Measurements from ENCODE around the gene METRN.

Gene METRN

DNA sequence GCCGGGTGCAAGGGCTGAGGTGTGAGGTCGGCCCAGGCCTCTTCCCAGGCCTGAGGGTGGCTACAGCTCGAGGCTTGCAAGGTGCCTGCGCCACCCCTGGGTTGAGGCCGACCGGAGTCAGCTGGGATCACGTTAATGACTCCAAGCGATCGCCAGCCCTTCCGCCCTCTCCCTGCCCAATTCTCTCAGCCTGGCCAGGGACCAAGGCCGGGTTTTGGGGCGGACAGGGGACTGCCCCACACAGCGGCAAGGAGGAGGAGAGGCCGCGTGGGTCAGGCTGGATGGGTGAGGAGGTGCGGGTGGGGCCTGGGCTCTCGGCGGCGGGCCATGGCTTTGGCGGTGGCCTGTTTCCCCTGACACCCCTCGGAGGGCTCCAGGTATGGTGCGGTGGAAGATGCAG, 21.6 kb upstream of the METRN start:
- no peak for DNase-seq

DNA sequence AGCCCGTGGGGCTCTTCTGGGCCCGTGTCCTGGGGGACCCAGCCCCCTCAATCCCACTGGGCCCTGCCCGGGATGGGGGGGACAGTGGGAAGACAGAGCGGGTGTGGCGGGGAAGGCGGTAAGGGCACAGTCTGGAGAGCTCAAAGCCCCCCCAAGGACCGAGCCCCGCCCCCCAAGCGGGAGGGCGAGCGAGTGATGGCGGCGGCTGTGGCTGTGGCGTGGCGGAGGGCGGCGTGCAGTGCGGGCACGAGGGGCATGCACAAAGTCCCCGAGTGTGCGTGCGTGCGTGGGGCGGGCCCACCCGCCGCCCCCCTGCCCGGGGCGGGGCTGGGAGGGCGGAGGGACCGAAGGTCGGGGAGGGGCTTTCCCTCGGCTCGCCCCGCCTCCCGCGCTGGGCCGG, 21.2 kb upstream of the METRN start:
- DNase-seq = no peak

DNA sequence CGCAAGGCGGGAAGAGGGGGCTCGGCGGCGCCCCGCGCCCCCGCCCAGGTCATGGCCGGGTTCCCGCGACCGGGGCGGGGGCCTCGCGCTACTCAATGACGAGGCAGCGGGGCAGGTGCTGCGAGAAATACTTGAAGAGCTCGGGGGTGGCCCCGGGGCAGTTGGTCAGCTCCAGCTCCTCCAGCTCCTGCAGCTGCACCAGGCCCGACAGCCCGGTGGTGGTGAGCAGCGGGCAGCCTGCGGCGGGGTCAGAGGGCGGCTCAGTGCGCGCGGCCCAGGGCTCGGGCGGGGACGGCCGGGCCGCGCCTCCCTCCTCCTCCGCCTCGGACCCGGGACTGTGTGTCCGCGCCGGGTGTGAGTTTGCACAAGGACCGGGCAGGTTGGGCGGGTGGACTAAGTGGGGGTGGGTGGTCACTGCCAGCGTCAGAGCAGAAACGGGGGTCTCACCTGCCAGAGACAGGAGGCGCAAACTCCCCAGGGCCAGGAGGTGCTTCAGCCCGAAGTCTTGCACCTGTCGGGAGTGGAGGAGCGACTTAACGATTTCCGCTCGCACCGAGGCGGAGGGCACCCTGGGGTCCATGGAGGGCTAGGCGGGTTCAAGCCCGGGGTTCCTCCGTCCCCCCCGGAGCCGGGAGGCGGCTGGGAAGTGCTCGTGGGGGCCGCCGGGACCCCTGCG, 20.6 kb upstream of the METRN start:
- no peak for DNase-seq

DNA sequence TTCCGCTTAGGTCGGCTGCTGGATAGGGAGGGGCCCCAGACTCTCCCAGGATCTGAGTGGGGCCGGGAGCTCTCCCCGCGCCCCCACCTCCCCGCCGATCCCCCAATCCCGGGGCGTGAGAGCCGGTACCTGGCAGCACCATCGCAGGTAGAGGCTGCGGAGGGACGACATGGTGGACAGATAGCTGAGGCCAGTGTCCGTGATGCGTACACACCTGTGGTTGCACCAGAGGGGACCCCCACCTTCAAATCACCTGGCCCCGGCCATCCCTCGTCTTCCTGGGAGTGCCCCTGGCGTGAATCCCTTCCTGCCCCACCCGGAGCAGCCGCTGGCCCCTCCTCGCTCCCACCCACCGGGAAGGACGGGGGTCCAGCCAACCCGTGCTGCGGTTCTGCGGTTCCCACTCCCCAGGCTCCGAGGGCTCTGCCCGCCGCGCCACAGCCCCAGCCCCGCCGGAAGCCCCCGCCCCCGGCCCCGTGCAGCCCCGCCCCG, 20.0 kb upstream of the METRN start:
- DNase-seq = no peak

DNA sequence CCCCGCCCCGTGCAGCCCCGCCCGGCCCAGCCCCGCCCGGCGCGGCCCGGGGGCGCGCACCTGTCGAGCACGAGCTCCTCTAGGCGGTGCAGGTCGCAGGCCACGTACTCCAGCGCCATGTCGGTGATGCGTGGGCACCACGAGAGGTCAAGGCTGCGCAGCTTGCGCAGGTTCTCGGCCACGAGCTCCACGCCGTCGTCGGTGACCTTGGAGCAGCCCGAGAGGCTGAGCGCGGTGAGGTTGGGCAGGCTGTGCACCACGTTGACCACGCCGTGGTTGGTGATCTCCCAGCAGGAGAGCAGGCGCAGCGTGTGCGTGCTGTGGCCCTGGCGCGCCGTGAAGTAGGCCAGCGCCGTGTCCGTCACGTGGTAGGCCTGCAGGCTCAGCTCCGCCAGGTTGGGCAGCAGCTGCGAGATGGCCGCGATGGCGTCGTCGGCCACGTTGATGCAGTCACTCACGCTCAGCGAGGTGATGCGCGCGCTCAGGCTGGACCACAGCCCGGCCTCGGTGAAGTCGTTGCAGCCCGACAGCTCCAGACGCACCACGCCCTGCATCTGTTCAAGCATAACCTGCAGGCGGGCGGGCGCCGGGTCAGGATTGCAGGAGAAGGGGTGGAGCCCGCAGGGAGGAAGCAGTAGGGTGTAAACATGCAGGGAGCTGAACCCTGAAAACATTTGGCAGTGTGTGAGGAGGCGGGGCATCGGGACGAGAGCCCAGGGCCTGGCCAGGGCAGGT, 19.4 kb upstream of the METRN start:
- DNase-seq = peak; percentile 78

- no peak for DNase-seq
Observed at GRCh38 chr16:698911-699671, 15.8 kb upstream of the METRN start.

DNA sequence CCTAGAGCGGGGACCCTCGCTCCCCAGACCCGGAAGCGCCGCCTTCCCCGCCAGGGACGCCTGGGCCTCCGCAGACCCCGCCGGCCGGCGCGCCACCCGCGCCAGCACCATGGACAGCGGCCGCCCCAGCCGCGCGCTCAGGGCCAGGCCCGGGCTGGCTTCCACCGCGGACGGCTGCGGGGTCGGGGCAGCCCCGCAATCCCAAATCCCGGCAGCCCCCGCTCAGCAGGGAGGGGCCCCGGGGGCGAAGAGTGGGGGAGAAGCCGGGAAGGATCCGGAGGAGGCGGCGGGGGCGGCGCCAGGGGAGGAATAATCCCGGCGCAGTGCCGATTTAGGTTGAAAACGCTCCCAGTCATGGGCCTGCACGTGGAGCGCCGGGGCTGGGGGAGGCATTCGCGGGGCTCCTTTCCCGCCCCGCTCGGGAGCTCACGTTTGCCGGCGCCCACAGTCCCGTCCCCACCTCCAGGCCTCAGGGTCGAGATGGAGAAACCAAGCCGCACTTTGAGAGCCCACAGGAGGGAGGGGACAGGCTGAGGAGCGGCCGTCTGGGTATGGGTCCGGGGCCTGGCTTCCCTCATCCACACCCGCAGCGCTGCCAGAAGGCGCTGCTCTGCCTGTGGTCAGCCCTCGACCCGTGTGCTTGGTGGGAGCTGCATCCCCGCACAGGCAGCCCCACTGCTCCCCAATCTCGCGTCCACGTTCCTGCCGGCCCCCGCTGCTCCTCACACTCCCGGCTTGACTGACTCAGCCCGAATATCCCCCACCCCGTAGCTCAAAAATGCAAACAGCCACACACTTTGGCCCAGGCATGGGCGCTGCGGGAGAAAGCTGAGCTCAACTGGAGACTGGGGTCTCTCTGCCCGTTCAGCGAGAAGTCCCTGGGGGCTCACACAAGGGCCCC, 14.0 kb upstream of the METRN start:
- DNase-seq = peak; percentile 61

GRCh38 chr16:702341-702740, 12.6 kb upstream of the METRN start:
- no peak for DNase-seq

GRCh38 chr16:703406-703805, 11.5 kb upstream of the METRN start:
- DNase-seq = no peak

DNA sequence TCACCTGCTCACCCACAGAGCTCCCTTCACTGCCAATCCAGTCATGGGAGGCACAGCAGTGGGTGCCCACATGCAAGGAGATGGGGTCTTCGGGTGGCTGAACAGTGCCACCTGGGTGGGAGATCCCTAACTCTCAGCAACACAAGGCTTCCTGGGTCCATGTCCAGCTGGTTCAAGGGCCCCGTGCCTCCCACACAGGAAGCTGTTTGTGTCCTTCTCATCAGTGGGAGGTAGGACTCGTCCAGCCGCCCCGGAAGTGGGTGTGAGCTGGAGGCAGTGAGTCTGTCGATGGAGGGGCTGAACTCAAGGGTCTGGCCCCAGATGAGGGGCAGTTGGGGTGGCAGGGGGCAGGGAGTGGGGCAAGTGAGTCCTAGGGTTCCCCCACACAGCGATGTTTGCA, 10.9 kb upstream of the METRN start:
- DNase-seq = no peak

GRCh38 chr16:704552-705380, 10.2 kb upstream of the METRN start:
- no peak for DNase-seq

DNA sequence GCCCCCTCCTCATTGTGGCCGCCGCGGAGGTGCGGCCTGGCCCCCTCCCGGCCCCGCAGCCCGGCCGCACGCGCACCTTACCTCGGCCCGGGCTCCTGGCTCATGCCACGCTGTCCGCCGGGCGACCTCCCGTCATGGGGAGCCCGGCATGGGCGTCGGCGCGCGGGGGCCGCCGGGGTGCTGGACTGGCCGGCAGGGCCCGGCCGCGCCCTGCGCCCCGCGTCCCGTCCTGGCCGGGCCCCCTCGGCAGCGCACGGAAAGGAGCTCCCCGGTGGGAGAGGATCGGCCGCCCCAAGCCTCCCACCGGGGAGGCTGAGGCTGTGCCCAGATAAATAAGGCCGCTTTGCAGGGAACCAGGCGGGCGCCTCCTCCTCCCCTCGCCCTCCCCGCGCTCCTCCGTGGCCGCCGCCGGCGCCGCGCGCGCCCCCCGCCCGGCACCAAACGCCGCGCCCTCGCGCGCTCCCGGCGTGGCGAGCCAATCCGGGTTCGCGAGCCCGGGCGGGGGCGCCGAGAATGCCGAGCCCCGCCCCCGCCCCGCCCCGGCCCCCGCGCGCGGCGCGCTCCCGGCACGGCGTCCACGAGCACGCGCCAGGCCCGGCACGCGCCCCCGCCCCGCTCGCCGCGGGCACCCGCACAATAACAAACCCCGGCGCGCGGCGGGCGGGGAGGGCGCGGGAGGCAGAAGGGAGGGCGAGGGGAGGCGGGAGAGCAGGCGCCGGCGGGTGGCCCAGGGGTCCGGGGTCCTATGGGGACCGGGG, 9.3 kb upstream of the METRN start, which contains the start of gene FBXL16:
TSS of gene FBXL16 (minus strand) at position 371 of the 758 bp plus-strand sequence. CDS start 8,396 bp downstream, outside the sequence.
- no peak for DNase-seq

- DNase-seq = no peak
Observed at GRCh38 chr16:706189-707061, 8.5 kb upstream of the METRN start.

DNA sequence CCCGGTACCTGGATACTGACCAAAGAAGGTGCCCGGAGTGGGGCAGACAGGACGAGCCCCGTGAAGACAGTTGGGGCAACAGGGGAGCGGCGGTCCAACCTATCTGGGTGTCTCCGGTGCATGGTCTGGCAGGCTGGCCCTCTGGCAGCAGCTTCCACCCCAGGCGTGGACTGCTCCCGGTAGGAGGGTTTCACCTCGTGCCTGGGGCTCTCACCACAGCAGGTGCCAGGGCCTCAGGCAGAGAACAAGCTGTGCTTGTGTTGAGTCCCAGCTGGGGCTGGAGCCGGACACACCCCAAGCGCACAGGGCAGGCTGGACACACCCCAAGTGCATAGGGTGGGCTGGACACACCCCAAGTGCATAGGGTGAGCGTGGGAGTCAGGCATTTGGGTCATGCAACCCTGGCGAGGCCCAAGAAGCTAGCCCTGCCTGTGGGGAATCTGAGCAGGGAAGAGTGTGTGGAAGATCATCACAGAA, 7.8 kb upstream of the METRN start:
- DNase-seq = no peak

DNA sequence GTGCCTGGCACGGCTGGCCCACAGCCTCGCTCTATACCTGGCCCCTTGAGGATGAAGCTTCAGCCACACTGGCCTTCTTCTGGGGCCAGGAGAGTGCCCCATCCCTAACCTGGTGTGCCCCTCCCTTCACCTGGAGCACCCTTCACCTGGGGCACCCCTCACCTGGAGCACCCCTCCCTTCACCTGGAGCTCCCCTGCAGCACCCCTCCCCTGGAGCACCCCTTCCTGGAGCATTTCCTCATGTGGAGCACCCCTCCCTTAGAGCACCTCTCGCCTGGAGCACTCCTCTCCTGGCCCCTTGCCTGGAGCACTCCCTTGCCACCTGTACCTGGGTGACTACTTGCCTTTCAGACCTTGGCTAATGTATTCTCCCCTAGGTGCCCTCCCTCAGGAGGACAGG, 6.9 kb upstream of the METRN start:
- DNase-seq = no peak

- no peak for DNase-seq
Observed at GRCh38 chr16:708959-709358, 6.0 kb upstream of the METRN start.

DNA sequence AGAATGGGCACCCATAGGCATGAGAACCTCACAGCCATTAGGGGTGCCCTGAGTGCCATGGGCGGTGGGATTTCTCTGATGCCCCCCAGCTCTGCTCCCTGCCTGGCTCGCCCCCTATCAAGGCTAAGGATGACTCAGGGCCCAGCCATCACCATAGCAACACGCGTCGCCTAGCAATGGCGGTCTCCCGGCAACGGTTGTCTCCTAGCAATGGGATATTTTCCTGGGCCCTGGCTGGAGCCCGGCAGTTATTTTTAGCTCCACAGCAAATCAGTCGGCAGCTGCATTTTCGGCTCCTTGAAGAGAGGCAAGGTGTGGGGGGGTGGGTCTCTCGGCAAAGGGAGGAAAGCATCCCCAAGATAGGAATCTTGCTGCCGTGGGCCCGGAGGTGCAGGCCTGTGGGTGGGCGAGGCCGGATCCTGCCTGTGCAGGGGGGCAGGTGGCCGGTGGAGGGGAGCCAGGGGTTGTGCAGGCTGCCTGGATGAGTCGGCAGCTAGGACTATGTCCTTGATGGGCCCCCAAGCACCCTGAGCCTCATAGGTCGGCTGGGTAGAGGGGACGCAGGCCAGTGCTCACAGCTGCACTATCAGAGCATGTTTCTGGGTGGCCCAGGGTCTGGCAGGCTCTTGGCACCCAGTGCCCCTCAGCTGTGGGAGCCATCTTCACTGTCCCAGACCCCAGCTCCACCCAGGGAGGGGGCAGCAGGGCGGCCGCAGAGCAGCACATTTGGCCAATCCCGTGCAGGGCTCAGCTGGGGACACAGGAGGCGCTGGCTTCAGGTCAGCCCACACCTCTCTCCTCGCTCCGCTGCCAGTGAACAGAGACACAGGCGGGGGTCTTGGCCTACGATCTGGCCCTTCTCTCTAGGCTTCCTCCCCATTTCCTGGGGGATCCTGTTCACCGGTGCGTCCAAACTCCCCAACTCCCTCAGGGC, 5.1 kb upstream of the METRN start:
- no peak for DNase-seq

DNA sequence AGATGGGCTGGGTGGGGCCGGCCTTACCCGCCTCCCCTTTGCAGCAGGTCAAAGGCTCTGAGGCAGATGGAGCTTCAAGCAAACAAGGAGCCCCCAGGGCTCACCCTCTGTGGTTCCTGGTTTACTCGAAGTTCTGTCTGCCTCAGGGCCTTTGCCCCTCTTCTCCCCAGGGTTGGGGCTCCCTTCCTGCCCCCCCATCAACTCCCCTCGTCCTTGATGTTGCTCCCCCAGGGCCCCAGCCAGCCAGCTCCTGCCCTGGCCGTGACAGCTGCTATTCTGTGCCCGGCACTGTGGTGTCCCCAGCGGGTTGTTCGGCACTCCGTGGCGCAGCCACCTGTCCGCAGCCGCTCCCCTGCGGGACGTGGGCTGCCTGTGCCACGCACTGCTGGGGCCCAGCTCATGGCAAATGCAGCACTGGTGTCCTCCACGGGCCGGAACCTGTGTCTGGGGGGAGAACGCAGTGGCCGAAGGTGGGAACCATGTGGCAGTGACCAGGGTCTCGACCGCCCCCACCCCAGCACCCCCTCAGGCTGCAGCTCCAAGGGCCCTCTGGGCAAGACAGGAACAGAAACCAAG, 4.3 kb upstream of the METRN start:
- DNase-seq = no peak
